ENCODE measurements around the gene LAYN.

The LAYN gene

GRCh38 chr11:111606986-111607385 is 66.5 kb downstream of the LAYN start:
- H3K9ac ChIP-seq (ENCODE audit: insufficient read length): no peak overlapping the region
- peak overlapping the region; percentile 9; the same call in 1 of the 2 replicates for H3K27ac ChIP-seq
- H3K4me3 ChIP-seq: no peak overlapping the region
- DNase-seq (ENCODE audit: low read depth, low spot score): no peak
- H3K36me3 ChIP-seq (ENCODE audit: insufficient read depth, low read length): no peaks in the 10 kb centered on the region
- TF ChIP-seq FOXP2 (optimal IDR thresholded peaks at IDR 0.05; ENCODE audit: control extremely low read depth, extremely low read length, insufficient read depth): no peak
- no peak for TF ChIP-seq EZH2 (IDR thresholded peaks at IDR 0.05)
- no peak for TF ChIP-seq POLR2AphosphoS5 (IDR thresholded peaks at IDR 0.05; ENCODE audit: borderline replicate concordance, low read depth, low read length)
- H3K9me3 ChIP-seq (ENCODE audit: low read depth, low read length): no peaks in the 10 kb centered on the region

- H3K4me3 ChIP-seq: no peak overlapping the region
- no peak for DNase-seq (ENCODE audit: low read depth, low spot score)
- TF ChIP-seq FOXP2 (optimal IDR thresholded peaks at IDR 0.05; ENCODE audit: control extremely low read depth, extremely low read length, insufficient read depth): no peak
- TF ChIP-seq EZH2 (IDR thresholded peaks at IDR 0.05): no peak
- H3K36me3 ChIP-seq (ENCODE audit: insufficient read depth, low read length): no peaks in the 10 kb centered on the region
- H3K27ac ChIP-seq: no peak overlapping the region; the same call in 1 of the 2 replicates
- no peak overlapping the region for H3K9ac ChIP-seq (ENCODE audit: insufficient read length)
- no peaks in the 10 kb centered on the region for H3K9me3 ChIP-seq (ENCODE audit: low read depth, low read length)
Measured at GRCh38 chr11:111607751-111608150, 67.2 kb downstream of the LAYN start.

Data from SK-N-MC (cell line).